AG04450 (cell line): ENCODE results near the gene REV1. TPM values are rescaled to one million over a fixed set of nuclear protein-coding genes. Genes with fewer than 3 reads are reported as not detected.
"Not testable (repeated sequence)": the region's sequence is repeated elsewhere in the genome, so short reads cannot be mapped to it uniquely, and the experiment has no call there.

Experiments
- CTCF ChIA-PET: fragments of 300-600, 350-600 bp; formaldehyde crosslinking; extraction: SDS; loops from one replicate; lab custom pipeline; 2022; ENCODE audit warnings: antibody characterized with exemption, inconsistent platforms; lab: Charles Lee
- POLR2A ChIA-PET: fragments of 350-600 bp; formaldehyde crosslinking; extraction: SDS; loops from one replicate; lab custom pipeline; 2021; ENCODE audit warnings: antibody characterized with exemption, inconsistent platforms; lab: Yijun Ruan, JAX
- DNase-seq: peaks from one replicate; pipeline ENCODE4 v3.0.0-alpha.2; 2011; ENCODE audit warnings: low read depth, low spot score
- H3K27ac ChIP-seq: one replicate; pipeline ENCODE4 v1.5.1; 2012; ENCODE audit warnings: low read depth, low read length, control low read depth
- H3K27me3 ChIP-seq: one replicate; pipeline ENCODE4 v1.6.0; 2012; ENCODE audit warnings: low read length; ENCODE audit not compliant: control insufficient read depth, insufficient read depth
- H3K4me3 ChIP-seq: 2 replicates; pipeline ENCODE4 v1.5.1; 2011; ENCODE audit warnings: mild to moderate bottlenecking, low read depth, low read length, control low read depth
- H3K9me3 ChIP-seq: 2 replicates; pipeline ENCODE4 v1.5.1; 2012; ENCODE audit warnings: low read length; ENCODE audit not compliant: control insufficient read depth, insufficient read depth
- polyA plus RNA-seq: library from polyadenylated mRNA; depleted of rRNA; stranded (reverse); fragments of >200 nt; gene quantifications from 2 replicates; pipeline ENCODE4 v1.2.3, GENCODE V29; 2011; rRNA removed
- TF ChIP-seq, protein P1 (sequence below): IDR thresholded peaks from 2 replicates; pipeline ENCODE4 v1.5.1; 2011; ENCODE audit warnings: low read depth, low read length, control low read depth, inconsistent platforms

Gene REV1
- polyA plus RNA-seq, 1 experiment, result 26.4 TPM

DNA sequence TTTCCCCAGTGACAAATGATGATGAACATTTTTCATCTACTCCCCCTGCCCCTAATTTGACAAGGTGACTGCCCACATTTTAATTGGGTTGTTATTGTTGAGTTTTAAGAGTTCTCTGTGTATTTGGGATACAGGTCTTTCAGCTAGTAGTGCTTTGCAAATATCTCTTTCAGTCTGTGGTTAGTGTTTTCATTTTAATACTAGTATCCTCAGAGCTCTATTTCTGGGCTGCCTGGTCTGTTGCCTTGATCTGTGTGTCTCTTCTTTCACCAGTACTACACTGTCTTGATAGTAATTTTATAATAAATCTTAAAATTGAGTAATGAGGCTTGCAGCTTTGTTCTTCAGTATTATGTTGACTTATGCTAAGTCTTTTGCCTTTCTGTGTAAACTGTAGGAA is 133.0 kb downstream of the REV1 start:
- DNase-seq, result no peak
- POLR2A ChIA-PET, result no interaction called here

DNA sequence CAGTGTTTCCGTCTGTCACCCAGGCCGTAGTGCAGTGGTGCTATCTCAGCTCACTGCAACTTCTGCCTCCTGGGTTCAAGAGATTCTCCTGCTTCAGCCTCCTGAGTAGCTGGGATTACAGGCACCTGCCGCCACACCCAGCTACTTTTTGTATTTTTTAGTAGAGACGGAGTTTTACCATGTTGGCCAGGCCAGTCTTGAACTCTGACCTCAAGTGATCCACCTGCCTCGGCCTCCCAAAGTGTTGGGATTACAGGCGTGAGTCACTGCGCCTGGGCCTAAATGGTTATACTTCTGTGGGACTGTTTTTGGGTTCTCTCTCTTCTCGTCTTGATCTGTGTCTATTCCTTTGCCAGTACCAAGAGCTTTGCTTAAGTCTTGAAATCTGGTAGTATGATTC is 135.0 kb downstream of the REV1 start:
- H3K9me3 ChIP-seq, H3K27ac ChIP-seq, H3K27me3 ChIP-seq, POLR2A ChIA-PET, H3K4me3 ChIP-seq, DNase-seq, CTCF ChIA-PET: not testable (repeated sequence)

More for the DNA sequence above, 133.0 kb downstream of the REV1 start:
- Histone ChIP-seq H3K27ac (no peak overlapping the region), H3K27me3 (no peaks in the 10 kb centered on the region), H3K9me3 (no peaks in the 10 kb centered on the region), H3K4me3 (no peak overlapping the region)
- CTCF ChIA-PET, result interaction anchor here (2.3 kb wide), 1 partner anchor 20 kb away, joined by 12 read pairs; the partner anchor contains the start of genes EIF5B and TXNDC9
- TF ChIP-seq, protein P1, sequence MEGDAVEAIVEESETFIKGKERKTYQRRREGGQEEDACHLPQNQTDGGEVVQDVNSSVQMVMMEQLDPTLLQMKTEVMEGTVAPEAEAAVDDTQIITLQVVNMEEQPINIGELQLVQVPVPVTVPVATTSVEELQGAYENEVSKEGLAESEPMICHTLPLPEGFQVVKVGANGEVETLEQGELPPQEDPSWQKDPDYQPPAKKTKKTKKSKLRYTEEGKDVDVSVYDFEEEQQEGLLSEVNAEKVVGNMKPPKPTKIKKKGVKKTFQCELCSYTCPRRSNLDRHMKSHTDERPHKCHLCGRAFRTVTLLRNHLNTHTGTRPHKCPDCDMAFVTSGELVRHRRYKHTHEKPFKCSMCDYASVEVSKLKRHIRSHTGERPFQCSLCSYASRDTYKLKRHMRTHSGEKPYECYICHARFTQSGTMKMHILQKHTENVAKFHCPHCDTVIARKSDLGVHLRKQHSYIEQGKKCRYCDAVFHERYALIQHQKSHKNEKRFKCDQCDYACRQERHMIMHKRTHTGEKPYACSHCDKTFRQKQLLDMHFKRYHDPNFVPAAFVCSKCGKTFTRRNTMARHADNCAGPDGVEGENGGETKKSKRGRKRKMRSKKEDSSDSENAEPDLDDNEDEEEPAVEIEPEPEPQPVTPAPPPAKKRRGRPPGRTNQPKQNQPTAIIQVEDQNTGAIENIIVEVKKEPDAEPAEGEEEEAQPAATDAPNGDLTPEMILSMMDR, result no peak

DNA sequence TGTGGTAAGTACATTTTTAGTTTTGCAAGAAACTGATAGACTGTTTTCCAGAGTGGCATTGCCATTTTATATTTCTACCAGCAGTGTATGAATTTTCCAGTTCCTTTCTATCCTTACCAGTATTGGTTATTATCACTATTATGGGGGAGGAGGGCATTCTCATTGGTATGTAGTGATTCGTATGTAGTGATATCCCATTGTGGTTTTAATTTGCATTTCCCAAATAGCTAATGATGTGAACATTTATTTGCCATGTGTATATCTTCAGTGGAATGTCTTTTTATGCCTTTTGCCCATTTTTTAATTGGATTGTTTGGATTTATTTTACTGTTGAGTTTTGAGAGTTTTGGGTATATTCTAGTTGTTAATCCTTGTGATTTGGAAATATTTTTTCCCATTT is 135.7 kb downstream of the REV1 start:
- no peak for DNase-seq
- CTCF ChIA-PET, result interaction anchor here (0.9 kb wide), 1 partner anchor 908 kb away, joined by 3 read pairs; no protein-coding TSS in a partner anchor

More for the DNA sequence above, 135.7 kb downstream of the REV1 start:
- POLR2A ChIA-PET, result no interaction called here
- TF ChIP-seq, protein P1, result no peak
- H3K27me3 ChIP-seq, result no peaks in the 10 kb centered on the region
- no peak overlapping the region for H3K27ac ChIP-seq
- no peaks in the 10 kb centered on the region for H3K9me3 ChIP-seq
- no peak overlapping the region for H3K4me3 ChIP-seq

Other genes with a start within 250 kb of the REV1 start
- not detected in 2 replicates for gene LYG2, start 234.4 kb downstream of the REV1 start, polyA plus RNA-seq
- gene LYG1, start 188.8 kb downstream of the REV1 start, polyA plus RNA-seq, result 0.52 and 0.86 TPM in 2 replicates
- 42.2 and 59.7 TPM in 2 replicates for gene TXNDC9, start 153.7 kb downstream of the REV1 start, polyA plus RNA-seq
- 18.7 and 25.2 TPM in 2 replicates for gene EIF5B, start 152.6 kb downstream of the REV1 start, polyA plus RNA-seq